ENCODE data around the gene TTYH1. TPM values are rescaled to one million over a fixed set of nuclear protein-coding genes. Genes with fewer than 3 reads are reported as not detected.

Gene TTYH1
- total and polyA plus RNA-seq, 2 of the 8 experiments (the other 6 are each of a cell fraction or from before 2014, with no cell fraction given), result 26.7 to 46.5 TPM

DNA sequence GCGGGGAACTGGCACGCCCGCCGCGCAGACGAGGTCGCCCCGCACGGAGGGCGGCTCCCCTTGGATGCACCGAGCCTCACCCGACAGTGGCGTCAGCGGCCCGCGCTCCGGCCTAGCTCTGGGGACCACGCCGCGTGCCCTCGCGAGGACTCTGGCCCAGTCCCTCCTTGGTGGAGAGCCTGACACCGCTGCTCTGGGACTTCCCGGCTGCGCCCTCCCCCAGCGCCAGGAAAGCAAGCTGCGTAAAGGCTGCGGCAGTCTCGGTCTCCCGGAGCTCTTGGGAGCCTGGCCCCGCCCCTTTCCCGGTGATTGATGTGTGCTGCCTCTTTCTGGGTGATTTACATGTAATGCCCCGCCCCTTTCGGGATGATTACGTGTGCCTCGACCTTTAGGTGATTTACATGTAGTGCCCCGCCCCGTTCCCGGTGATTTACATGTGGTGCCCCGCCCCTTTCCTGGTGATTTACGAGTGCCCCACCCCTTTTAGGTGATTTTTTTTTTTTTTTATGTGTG is 48.3 kb downstream of the TTYH1 start, which contains the start of gene LENG9 (continued):
- TF ChIP-seq, protein P1, sequence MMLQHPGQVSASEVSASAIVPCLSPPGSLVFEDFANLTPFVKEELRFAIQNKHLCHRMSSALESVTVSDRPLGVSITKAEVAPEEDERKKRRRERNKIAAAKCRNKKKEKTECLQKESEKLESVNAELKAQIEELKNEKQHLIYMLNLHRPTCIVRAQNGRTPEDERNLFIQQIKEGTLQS (IDR thresholded peaks at IDR 0.05; ENCODE audit: insufficient read depth, low read depth, low read length), result no peak
- TF ChIP-seq POLR2A (IDR thresholded peaks at IDR 0.05; ENCODE audit: control extremely low read depth in 1 of 2, low read depth in 2 of 2, low read length in 2 of 2), result peak; percentile 43 to 57; a peak in 2 of 3 replicates
- no peak for TF ChIP-seq RXRA (IDR thresholded peaks at IDR 0.05; ENCODE audit: insufficient read depth, low read depth, low read length)
- TF ChIP-seq SIN3A (conservative IDR thresholded peaks at IDR 0.05 in 1 of 2, IDR thresholded peaks at IDR 0.05 in 1 of 2; ENCODE audit: low read depth in 1 of 2, low read length in 2 of 2), result peak in 1 of 2 experiments; percentile 36; a peak in 2 of 4 replicates
- TF ChIP-seq TAF1 (IDR thresholded peaks at IDR 0.05; ENCODE audit: low read depth, low read length), result peak; percentile 61
- no peak for TF ChIP-seq SAP30 (IDR thresholded peaks at IDR 0.05; ENCODE audit: insufficient read depth, insufficient replicate concordance, low read length)
- TF ChIP-seq NANOG (IDR thresholded peaks at IDR 0.05; ENCODE audit: insufficient read depth, low read depth, low read length, poor library complexity, severe bottlenecking), result no peak
- TF ChIP-seq ASH2L (IDR thresholded peaks at IDR 0.05; ENCODE audit: low read length), result peak; percentile 2
- no peak for TF ChIP-seq SRF (IDR thresholded peaks at IDR 0.05; ENCODE audit: low read depth, low read length)
- no peak for TF ChIP-seq YY1 (IDR thresholded peaks at IDR 0.05; ENCODE audit: low read depth, low read length)
- no peak for TF ChIP-seq CBX5 (IDR thresholded peaks at IDR 0.05; ENCODE audit: low read depth, low read length)
- 0 out of 2 replicates have a peak, but pooled peaks have one; percentile 57 for TF ChIP-seq CHD2 (IDR thresholded peaks at IDR 0.05; ENCODE audit: low read length)
- TF ChIP-seq PHF8 (conservative IDR thresholded peaks at IDR 0.05; ENCODE audit: low read depth, low read length), result no peak; the same call in 1 of the 2 replicates
- no peak for TF ChIP-seq SP1 (IDR thresholded peaks at IDR 0.05; ENCODE audit: low read depth, low read length)
- no peak for TF ChIP-seq GABPA (IDR thresholded peaks at IDR 0.05; ENCODE audit: borderline replicate concordance, insufficient read depth, low read length)
- TF ChIP-seq FOSL1 (IDR thresholded peaks at IDR 0.05; ENCODE audit: insufficient read depth, low read depth, low read length), result no peak
- TF ChIP-seq KDM4A (IDR thresholded peaks at IDR 0.05; ENCODE audit: low read depth, low read length, severe bottlenecking), result peak; percentile 59
- TF ChIP-seq HDAC6 (IDR thresholded peaks at IDR 0.05; ENCODE audit: low read depth, low read length), result no peak

Measured in H1 (cell line).